Calu3 (cell line): ENCODE results near the gene KIAA1217. TPM values are rescaled to one million over a fixed set of nuclear protein-coding genes. Genes with fewer than 3 reads are reported as not detected.

ENCODE experiments used
- BruUV-seq: library from RNA; stranded (reverse); fragments of 400-500 nt; replicated peaks from 2 replicates; lab custom pipeline; 2021; lab: Mats Ljungman, UMichigan
- CTCF ChIA-PET: fragments of 300-600 bp; sonication (Branson Sonifier 250); formaldehyde crosslinking; loops from one replicate; lab custom pipeline; 2022; ENCODE audit warnings: antibody characterized with exemption; lab: Charles Lee
- DNase-seq: peaks from one replicate; pipeline ENCODE4 v3.0.0; 2022
- H3K27ac Mint-ChIP-seq: one replicate; pipeline ENCODE4 v1.8.0; 2022; ENCODE audit warnings: mixed read lengths; ENCODE audit not compliant: unreplicated experiment
- H3K27me3 Mint-ChIP-seq: one replicate; pipeline ENCODE4 v1.8.0; 2022; ENCODE audit warnings: mixed read lengths; ENCODE audit not compliant: unreplicated experiment
- H3K36me3 Mint-ChIP-seq: one replicate; pipeline ENCODE4 v1.8.0; 2022; ENCODE audit warnings: mild to moderate bottlenecking, moderate library complexity, mixed read lengths; ENCODE audit not compliant: insufficient read depth, unreplicated experiment
- H3K4me1 Mint-ChIP-seq: one replicate; pipeline ENCODE4 v1.8.0; 2022; ENCODE audit warnings: mild to moderate bottlenecking, low read depth, mixed read lengths; ENCODE audit not compliant: unreplicated experiment
- H3K4me3 Mint-ChIP-seq: one replicate; pipeline ENCODE4 v1.8.0; 2022; ENCODE audit warnings: mild to moderate bottlenecking, low read depth, moderate library complexity, mixed read lengths; ENCODE audit not compliant: unreplicated experiment
- H3K9me3 Mint-ChIP-seq: one replicate; pipeline ENCODE4 v1.8.0; 2022; ENCODE audit warnings: low read depth, mixed read lengths; ENCODE audit not compliant: unreplicated experiment
- CTCF ChIP-seq: fragments of 200-600 bp; IDR thresholded peaks from one replicate; pipeline ENCODE4 v1.8.0; 2022; ENCODE audit warnings: antibody characterized with exemption; ENCODE audit not compliant: unreplicated experiment
- intact Hi-C: fragments of 100-400 bp; cut with micrococcal nuclease; formaldehyde crosslinking; loops from one replicate; pipeline ENCODE4 v1.10.0; 2022; ENCODE audit not compliant: unreplicated experiment
- total RNA-seq: library from RNA; stranded (reverse); gene quantifications from 2 replicates; pipeline ENCODE4 v1.2.3, GENCODE V29; 2022

Gene KIAA1217
- total RNA-seq, 1 experiment from 2014 or later, result 46.2 TPM

- no peak overlapping the region for H3K27ac Mint-ChIP-seq
- TF ChIP-seq CTCF, result no peak
- CTCF ChIA-PET, result interaction anchor here (0.7 kb wide), 1 partner anchor 50 kb away, joined by 4 read pairs; no protein-coding TSS in a partner anchor
Observed at GRCh38 chr10:24205821-24206220, 3.1 kb upstream of the KIAA1217 start.

GRCh38 chr10:24206334-24206733, 2.6 kb upstream of the KIAA1217 start:
- no peak for TF ChIP-seq CTCF
- Mint-ChIP-seq H3K9me3 (no peaks in the 10 kb centered on the region), H3K36me3 (peaks cover 26% of the 10 kb centered on the region), H3K4me3 (no peak overlapping the region), H3K27ac (no peak overlapping the region), H3K4me1 (peaks cover 29% of the 10 kb centered on the region), H3K27me3 (no peaks in the 10 kb centered on the region)
- intact Hi-C loops, result loop anchor here (2.0 to 10.0 kb wide), 3 partner anchors 138 to 351 kb away; no protein-coding TSS in a partner anchor
- BruUV-seq, result no TSS peak
- CTCF ChIA-PET, result no interaction called here
- no peak for DNase-seq

More at GRCh38 chr10:24205821-24206220, 3.1 kb upstream of the KIAA1217 start:
- DNase-seq, result no peak
- no TSS peak for BruUV-seq
- Mint-ChIP-seq H3K4me3 (no peak overlapping the region), H3K27me3 (no peaks in the 10 kb centered on the region), H3K4me1 (peaks cover 29% of the 10 kb centered on the region), H3K36me3 (peaks cover 26% of the 10 kb centered on the region), H3K9me3 (no peaks in the 10 kb centered on the region)
- intact Hi-C loops, result loop anchor here (2.0 to 10.0 kb wide), 3 partner anchors 139 to 351 kb away; no protein-coding TSS in a partner anchor

GRCh38 chr10:24206926-24207325, 2.0 kb upstream of the KIAA1217 start:
- CTCF ChIA-PET, result no interaction called here
- H3K9me3 Mint-ChIP-seq, result no peaks in the 10 kb centered on the region
- H3K27ac Mint-ChIP-seq, result no peak overlapping the region
- H3K4me3 Mint-ChIP-seq, result no peak overlapping the region
- no peak for TF ChIP-seq CTCF
- no TSS peak for BruUV-seq
- no peak for DNase-seq
- intact Hi-C loops, result loop anchor here (2.0 to 10.0 kb wide), 3 partner anchors 138 to 350 kb away; no protein-coding TSS in a partner anchor
- H3K27me3 Mint-ChIP-seq, result no peaks in the 10 kb centered on the region
- H3K4me1 Mint-ChIP-seq, result peaks cover 29% of the 10 kb centered on the region
- peaks cover 26% of the 10 kb centered on the region for H3K36me3 Mint-ChIP-seq

- intact Hi-C loops, result loop anchor here (2.0 to 10.0 kb wide), 3 partner anchors 137 to 350 kb away; no protein-coding TSS in a partner anchor
- peak overlapping the region; percentile 4 for H3K27ac Mint-ChIP-seq
- peaks cover 29% of the 10 kb centered on the region for H3K4me1 Mint-ChIP-seq
- no TSS peak for BruUV-seq
- H3K9me3 Mint-ChIP-seq, result no peaks in the 10 kb centered on the region
- peak overlapping the region; percentile 88 for H3K4me3 Mint-ChIP-seq
- CTCF ChIA-PET, result interaction anchor here (0.6 to 0.8 kb wide), 4 partner anchors 129 to 915 kb away, joined by 3 to 6 read pairs (median 3); no protein-coding TSS in a partner anchor
- no peaks in the 10 kb centered on the region for H3K27me3 Mint-ChIP-seq
- TF ChIP-seq CTCF, result no peak
- peak; percentile 7 for DNase-seq
- H3K36me3 Mint-ChIP-seq, result peaks cover 26% of the 10 kb centered on the region
Observed at GRCh38 chr10:24207341-24207740, 1.6 kb upstream of the KIAA1217 start.
